Thyroid gland (tissue), 4 donors: ENCODE results near the gene PLSCR4.

ENCODE experiments used
- CTCF ChIP-seq, 6 experiments: fragments of 200-600 bp in 3 of 6; fragments of 450-650 bp in 3 of 6; sonication (generic) in 3 of 6; IDR thresholded peaks; one replicate each; pipeline ENCODE4 v1.5.1; 2016 to 2019; ENCODE audit warnings: antibody characterized with exemption in 6 of 6, mild to moderate bottlenecking in 2 of 6, inconsistent platforms in 1 of 6, moderate library complexity in 1 of 6
- POLR2A ChIP-seq, 2 donors: fragments of 450-650 bp; IDR thresholded peaks; one replicate each; pipeline ENCODE4 v1.6.1; 2017; ENCODE audit warnings: antibody characterized with exemption in 2 of 2, mild to moderate bottlenecking in 2 of 2, moderate library complexity in 1 of 2

DNA sequence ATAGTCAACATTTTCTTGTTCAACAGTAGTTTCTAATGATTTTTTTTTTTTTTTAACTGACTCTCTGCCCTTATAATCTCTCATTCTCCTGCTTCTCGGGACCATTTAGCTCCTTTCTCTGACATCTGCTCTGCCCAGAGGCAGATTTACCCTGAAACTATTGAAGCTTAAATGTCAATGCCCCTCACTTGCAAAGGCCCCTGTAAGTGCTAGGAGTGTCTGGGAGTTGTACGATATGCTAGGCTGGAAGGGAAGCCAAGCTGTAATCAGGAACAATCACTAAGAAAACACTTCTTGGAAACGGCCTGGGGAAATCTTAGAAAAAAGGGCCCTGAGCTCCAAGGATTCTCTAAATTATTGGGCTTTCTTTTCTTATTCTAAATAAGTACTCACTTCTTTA is 84.1 kb downstream of the PLSCR4 start:
- no peak for TF ChIP-seq CTCF (IDR thresholded peaks at IDR 0.05)
- peak in 1 of 2 donors; percentile 24 for TF ChIP-seq POLR2A (IDR thresholded peaks at IDR 0.05)
